Chondrocyte (in vitro differentiated cells): ENCODE data around the gene VCAN. TPM values are rescaled to one million over a fixed set of nuclear protein-coding genes. Genes with fewer than 3 reads are reported as not detected.

Experiments used
- DNase-seq: peaks from one replicate; pipeline ENCODE4 v3.0.0; 2021; ENCODE audit warnings: mixed read lengths, low spot score
- H3K27ac Mint-ChIP-seq: one replicate; pipeline ENCODE4 v1.8.0; 2021; ENCODE audit warnings: mild to moderate bottlenecking, moderate library complexity, mixed read lengths; ENCODE audit not compliant: unreplicated experiment
- H3K27me3 Mint-ChIP-seq: 2 replicates; pipeline ENCODE4 v1.8.0; 2021; ENCODE audit warnings: low read depth, mixed read lengths
- H3K36me3 Mint-ChIP-seq: 2 replicates; pipeline ENCODE4 v1.8.0; 2021; ENCODE audit warnings: low read depth, mixed read lengths
- H3K4me1 Mint-ChIP-seq: 2 replicates; pipeline ENCODE4 v1.8.0; 2021; ENCODE audit warnings: low read depth, mild to moderate bottlenecking, mixed read lengths
- H3K4me3 Mint-ChIP-seq: one replicate; pipeline ENCODE4 v1.8.0; 2021; ENCODE audit warnings: mild to moderate bottlenecking, moderate library complexity, mixed read lengths; ENCODE audit not compliant: unreplicated experiment
- H3K9me3 Mint-ChIP-seq: 2 replicates; pipeline ENCODE4 v1.8.0; 2021; ENCODE audit warnings: low read depth, mixed read lengths
- total RNA-seq: library from RNA; stranded (reverse); gene quantifications from 3 replicates; pipeline ENCODE4 v1.2.1, GENCODE V29; 2021
- TF ChIP-seq, protein P1 (sequence below): fragments of 200-600 bp; sonication (generic); IDR thresholded peaks from 2 replicates; pipeline ENCODE4 v1.5.0; 2021; ENCODE audit warnings: antibody characterized with exemption, mild to moderate bottlenecking, moderate library complexity

The VCAN gene
- total RNA-seq, 1 donor from 2014 or later = 710 TPM

DNA sequence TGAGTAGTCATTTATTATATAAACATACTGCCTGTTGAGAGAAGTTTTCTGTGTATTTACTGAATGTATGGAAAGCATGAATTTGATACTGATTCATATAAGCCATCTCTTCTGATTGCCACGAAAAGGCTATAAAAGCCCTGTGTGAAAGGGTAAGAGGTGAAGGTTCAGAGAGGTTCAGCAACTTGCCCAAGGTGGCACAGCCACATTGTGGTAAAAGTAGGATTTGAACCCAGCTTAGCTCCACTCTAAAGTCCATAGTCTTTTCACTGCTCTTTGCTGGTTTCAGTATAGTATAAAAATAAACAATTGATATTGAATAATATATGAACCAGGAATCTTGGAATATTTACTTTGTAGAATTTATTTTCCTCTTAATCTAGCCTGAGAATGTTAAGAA, 71.3 kb downstream of the VCAN start:
- Mint-ChIP-seq H3K36me3 (peaks cover 42% of the 10 kb centered on the region), H3K4me1 (peaks cover 3% of the 10 kb centered on the region), H3K27ac (no peak overlapping the region), H3K27me3 (no peaks in the 10 kb centered on the region), H3K9me3 (no peaks in the 10 kb centered on the region), H3K4me3 (no peak overlapping the region)
- DNase-seq = no peak
- TF ChIP-seq, protein P1, sequence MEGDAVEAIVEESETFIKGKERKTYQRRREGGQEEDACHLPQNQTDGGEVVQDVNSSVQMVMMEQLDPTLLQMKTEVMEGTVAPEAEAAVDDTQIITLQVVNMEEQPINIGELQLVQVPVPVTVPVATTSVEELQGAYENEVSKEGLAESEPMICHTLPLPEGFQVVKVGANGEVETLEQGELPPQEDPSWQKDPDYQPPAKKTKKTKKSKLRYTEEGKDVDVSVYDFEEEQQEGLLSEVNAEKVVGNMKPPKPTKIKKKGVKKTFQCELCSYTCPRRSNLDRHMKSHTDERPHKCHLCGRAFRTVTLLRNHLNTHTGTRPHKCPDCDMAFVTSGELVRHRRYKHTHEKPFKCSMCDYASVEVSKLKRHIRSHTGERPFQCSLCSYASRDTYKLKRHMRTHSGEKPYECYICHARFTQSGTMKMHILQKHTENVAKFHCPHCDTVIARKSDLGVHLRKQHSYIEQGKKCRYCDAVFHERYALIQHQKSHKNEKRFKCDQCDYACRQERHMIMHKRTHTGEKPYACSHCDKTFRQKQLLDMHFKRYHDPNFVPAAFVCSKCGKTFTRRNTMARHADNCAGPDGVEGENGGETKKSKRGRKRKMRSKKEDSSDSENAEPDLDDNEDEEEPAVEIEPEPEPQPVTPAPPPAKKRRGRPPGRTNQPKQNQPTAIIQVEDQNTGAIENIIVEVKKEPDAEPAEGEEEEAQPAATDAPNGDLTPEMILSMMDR = no peak

DNA sequence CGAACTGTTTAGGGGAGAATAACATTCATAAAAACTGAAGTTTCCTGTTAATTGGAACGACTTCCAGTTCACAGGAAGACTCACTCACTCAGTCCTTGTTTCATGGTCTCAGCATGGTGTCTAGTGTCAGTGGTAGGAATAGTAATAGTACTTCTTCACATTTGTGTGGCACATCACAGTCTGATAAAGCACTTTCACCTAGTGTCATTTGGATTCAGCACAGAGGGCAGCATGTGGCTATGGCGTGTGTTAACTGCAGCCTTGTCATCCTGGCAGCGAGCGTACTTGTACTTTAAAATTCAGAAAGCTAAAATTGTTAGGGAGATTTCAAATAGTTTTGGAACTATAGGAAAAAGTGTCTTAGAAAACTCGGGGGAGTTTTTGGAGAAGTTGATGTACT, 72.4 kb downstream of the VCAN start:
- TF ChIP-seq, protein P1 = no peak
- no peak for DNase-seq
- Mint-ChIP-seq H3K4me1 (peaks cover 3% of the 10 kb centered on the region), H3K9me3 (no peaks in the 10 kb centered on the region), H3K27ac (no peak overlapping the region), H3K4me3 (no peak overlapping the region), H3K27me3 (no peaks in the 10 kb centered on the region), H3K36me3 (peaks cover 39% of the 10 kb centered on the region)

DNA sequence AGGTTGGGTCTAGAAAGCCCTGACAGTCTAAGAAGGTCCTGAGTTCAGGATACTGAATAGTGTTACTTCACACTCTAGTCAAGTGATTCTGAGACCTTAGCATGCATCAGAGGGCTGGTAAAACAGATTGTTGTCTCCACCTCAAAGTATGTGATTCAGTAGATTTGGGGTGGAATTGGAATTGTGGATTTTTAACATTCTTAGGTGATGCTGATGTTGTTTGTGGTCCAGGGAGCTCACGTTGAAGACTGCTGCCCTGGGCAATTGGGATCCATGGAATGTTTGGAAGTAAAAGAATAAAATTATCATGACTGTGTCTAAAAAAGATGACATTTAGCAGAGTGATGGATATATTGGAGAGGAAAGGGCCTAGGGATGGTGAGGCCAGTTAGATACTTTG, 75.6 kb downstream of the VCAN start:
- H3K9me3 Mint-ChIP-seq = no peaks in the 10 kb centered on the region
- H3K4me1 Mint-ChIP-seq = peaks cover 10% of the 10 kb centered on the region
- no peak for DNase-seq
- H3K27ac Mint-ChIP-seq = no peak overlapping the region
- H3K4me3 Mint-ChIP-seq = no peak overlapping the region
- TF ChIP-seq, protein P1 = no peak
- H3K36me3 Mint-ChIP-seq = peaks cover 26% of the 10 kb centered on the region
- no peaks in the 10 kb centered on the region for H3K27me3 Mint-ChIP-seq

DNA sequence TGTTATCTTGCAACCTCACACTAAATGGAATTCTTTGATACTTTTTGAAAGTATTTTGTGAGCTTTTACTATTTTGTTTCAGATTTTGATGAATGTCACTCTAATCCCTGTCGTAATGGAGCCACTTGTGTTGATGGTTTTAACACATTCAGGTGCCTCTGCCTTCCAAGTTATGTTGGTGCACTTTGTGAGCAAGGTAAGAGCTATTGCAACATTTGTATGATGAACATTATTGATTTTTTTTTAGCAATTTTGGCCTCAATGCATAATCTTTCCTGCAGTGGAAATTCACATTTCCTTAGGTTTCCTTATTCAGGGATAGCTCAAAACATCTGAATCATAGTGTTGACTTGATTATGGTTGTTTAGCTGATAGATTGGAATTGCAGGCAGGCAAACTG, 76.3 kb downstream of the VCAN start:
- no peak overlapping the region for H3K27ac Mint-ChIP-seq
- TF ChIP-seq, protein P1 = no peak
- H3K36me3 Mint-ChIP-seq = peaks cover 27% of the 10 kb centered on the region

DNA sequence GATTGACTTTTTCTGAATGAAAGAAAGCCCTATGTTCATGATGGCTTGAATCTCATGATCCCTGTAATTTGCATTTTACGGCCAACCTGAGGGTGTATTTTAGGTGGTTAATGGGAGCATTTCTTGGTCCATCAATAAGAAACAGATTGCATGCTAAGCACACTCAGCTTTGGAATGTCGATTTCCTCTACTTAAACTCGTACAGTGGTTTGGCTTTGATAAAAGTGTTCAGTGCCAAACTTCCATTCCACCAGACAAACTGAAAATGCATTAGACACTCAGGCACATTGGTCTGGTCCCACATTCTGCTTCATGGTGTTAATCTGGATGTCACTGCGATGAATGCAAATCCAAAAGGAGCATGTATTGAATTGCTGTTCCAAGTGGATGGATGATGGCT, 77.0 kb downstream of the VCAN start:
- H3K36me3 Mint-ChIP-seq = peaks cover 31% of the 10 kb centered on the region
- no peak for DNase-seq
- H3K27ac Mint-ChIP-seq = no peak overlapping the region
- no peak overlapping the region for H3K4me3 Mint-ChIP-seq
- H3K4me1 Mint-ChIP-seq = peaks cover 11% of the 10 kb centered on the region
- no peaks in the 10 kb centered on the region for H3K9me3 Mint-ChIP-seq
- H3K27me3 Mint-ChIP-seq = no peaks in the 10 kb centered on the region
- TF ChIP-seq, protein P1 = no peak

More for the DNA sequence above, 76.3 kb downstream of the VCAN start:
- peaks cover 11% of the 10 kb centered on the region for H3K4me1 Mint-ChIP-seq
- H3K9me3 Mint-ChIP-seq = no peaks in the 10 kb centered on the region
- no peak overlapping the region for H3K4me3 Mint-ChIP-seq
- no peaks in the 10 kb centered on the region for H3K27me3 Mint-ChIP-seq
- no peak for DNase-seq
